NB4 (cell line): ENCODE results near the gene RNF220.

Experiments used
- TF ChIP-seq, protein P1 (sequence below): IDR thresholded peaks from one replicate; pipeline ENCODE4 v1.5.1; 2012; ENCODE audit warnings: low read depth, low read length
- TF ChIP-seq, protein P2 (sequence below): IDR thresholded peaks from 2 replicates; pipeline ENCODE4 v1.6.1; 2011; ENCODE audit warnings: low read depth, low read length

DNA sequence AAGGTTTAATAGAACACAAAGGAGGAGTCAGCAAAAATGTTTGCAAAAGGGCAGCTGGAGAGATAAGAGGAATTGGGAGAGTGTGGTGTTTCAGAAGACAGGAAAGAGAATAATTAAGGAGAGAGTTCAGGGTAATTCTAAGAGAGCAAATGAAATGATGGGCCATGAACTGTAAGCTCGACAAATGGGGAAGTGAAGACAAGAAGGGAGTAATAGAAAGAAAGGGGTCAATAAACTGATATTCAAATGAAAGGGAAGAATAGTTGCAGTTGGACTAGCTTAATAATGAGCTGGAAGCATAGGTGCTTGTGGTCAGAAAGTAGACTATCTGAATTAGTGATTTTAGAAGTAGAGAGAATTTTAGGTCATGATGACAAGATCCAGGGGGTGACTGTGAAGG is 15.6 kb upstream of the RNF220 start:
- TF ChIP-seq, protein P1, sequence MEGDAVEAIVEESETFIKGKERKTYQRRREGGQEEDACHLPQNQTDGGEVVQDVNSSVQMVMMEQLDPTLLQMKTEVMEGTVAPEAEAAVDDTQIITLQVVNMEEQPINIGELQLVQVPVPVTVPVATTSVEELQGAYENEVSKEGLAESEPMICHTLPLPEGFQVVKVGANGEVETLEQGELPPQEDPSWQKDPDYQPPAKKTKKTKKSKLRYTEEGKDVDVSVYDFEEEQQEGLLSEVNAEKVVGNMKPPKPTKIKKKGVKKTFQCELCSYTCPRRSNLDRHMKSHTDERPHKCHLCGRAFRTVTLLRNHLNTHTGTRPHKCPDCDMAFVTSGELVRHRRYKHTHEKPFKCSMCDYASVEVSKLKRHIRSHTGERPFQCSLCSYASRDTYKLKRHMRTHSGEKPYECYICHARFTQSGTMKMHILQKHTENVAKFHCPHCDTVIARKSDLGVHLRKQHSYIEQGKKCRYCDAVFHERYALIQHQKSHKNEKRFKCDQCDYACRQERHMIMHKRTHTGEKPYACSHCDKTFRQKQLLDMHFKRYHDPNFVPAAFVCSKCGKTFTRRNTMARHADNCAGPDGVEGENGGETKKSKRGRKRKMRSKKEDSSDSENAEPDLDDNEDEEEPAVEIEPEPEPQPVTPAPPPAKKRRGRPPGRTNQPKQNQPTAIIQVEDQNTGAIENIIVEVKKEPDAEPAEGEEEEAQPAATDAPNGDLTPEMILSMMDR, result no peak
- TF ChIP-seq, protein P2, sequence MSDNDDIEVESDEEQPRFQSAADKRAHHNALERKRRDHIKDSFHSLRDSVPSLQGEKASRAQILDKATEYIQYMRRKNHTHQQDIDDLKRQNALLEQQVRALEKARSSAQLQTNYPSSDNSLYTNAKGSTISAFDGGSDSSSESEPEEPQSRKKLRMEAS, result no peak
